ENCODE data around the gene PTTG1IP.
A peak's percentile ranks its signal among the peaks of the same experiment; 100 is the strongest.

Gene PTTG1IP

DNA sequence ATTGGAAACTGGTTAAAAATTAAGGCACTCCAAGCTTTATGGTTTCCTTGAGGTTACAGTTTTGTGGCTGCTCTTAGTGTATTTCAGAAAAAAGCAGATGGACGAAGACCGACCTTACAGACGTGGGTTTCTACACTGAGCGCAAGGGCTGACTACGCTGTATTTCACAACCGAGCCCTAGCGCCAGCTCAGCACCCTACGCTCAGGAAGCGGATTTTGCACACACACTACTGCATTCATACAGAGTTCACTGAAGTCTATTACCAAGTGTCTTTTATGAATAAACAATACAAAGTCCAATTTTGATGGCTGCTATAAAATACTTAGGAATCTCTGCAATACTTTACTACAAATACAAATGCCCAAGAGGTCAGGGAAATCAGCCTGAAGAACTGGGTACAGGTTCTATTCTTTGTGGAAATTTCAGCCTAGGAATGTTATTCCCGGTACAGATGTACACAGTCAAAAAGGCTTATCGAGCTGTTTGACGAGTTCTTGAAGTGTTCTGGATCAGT, 23.8 kb downstream of the PTTG1IP start:
- H2AK5ac ChIP-seq (ENCODE audit: low read depth, low read length), result no peak overlapping the region
- H4K91ac ChIP-seq (ENCODE audit: low read depth, low read length, poor library complexity), result no peak overlapping the region
- no peak overlapping the region for H3K4ac ChIP-seq (ENCODE audit: low read length)
- no peak overlapping the region for H4K8ac ChIP-seq (ENCODE audit: low read depth, low read length)
- H3K27me3 ChIP-seq (ENCODE audit: control insufficient read depth in 3 of 3, insufficient read depth in 3 of 3, low read depth in 1 of 3, low read length in 3 of 3), result no peaks in the 10 kb centered on the region
- H2BK5ac ChIP-seq (ENCODE audit: low read length), result no peak overlapping the region
- H3K4me3 ChIP-seq (ENCODE audit: low read length in 2 of 2), result no peak overlapping the region
- peaks cover 0 to 7% of the 10 kb centered on the region in 2 donors for H3K4me1 ChIP-seq (ENCODE audit: control insufficient read depth in 2 of 2, insufficient read depth in 1 of 2, low read depth in 1 of 2, low read length in 2 of 2)
- no peak overlapping the region for H3K9ac ChIP-seq (ENCODE audit: low read depth, low read length, poor library complexity)
- no peak overlapping the region for H2AFZ ChIP-seq (ENCODE audit: low read length)
- no peak overlapping the region for H3K27ac ChIP-seq (replicated peaks; ENCODE audit: low read length)
- H3K14ac ChIP-seq (ENCODE audit: low read length), result no peak overlapping the region
- no peak overlapping the region for H3K23ac ChIP-seq (ENCODE audit: low read depth, low read length, poor library complexity)
- H3K18ac ChIP-seq (ENCODE audit: low read length), result no peak overlapping the region
- peaks cover 8% of the 10 kb centered on the region for H3K79me1 ChIP-seq (ENCODE audit: low read depth, low read length)
- no peak overlapping the region for H3K4me2 ChIP-seq (ENCODE audit: insufficient read depth, low read length, poor library complexity, severe bottlenecking)
- no peak for DNase-seq (ENCODE audit: low spot score)
- WGBS, 2 donors (ENCODE audit: extremely low coverage in 2 of 2, insufficient read length in 2 of 2, insufficient replicate concordance in 1 of 2), result no CpG with 5 or more reads among the region's 12 CpGs
- H2BK12ac ChIP-seq (ENCODE audit: low read length), result no peak overlapping the region
- H2BK15ac ChIP-seq (ENCODE audit: low read length), result no peak overlapping the region
- H3K9me3 ChIP-seq (replicated peaks in 1 of 2; ENCODE audit: control insufficient read depth in 2 of 2, insufficient read depth in 1 of 2, low read depth in 1 of 2, low read length in 2 of 2), result no peaks in the 10 kb centered on the region
- H2BK120ac ChIP-seq (ENCODE audit: low read depth, low read length), result no peak overlapping the region
- H3K36me3 ChIP-seq (replicated peaks in 1 of 2; ENCODE audit: control insufficient read depth in 2 of 2, insufficient read depth in 2 of 2, low read length in 2 of 2), result peaks cover 37 to 57% of the 10 kb centered on the region in 2 donors

DNA sequence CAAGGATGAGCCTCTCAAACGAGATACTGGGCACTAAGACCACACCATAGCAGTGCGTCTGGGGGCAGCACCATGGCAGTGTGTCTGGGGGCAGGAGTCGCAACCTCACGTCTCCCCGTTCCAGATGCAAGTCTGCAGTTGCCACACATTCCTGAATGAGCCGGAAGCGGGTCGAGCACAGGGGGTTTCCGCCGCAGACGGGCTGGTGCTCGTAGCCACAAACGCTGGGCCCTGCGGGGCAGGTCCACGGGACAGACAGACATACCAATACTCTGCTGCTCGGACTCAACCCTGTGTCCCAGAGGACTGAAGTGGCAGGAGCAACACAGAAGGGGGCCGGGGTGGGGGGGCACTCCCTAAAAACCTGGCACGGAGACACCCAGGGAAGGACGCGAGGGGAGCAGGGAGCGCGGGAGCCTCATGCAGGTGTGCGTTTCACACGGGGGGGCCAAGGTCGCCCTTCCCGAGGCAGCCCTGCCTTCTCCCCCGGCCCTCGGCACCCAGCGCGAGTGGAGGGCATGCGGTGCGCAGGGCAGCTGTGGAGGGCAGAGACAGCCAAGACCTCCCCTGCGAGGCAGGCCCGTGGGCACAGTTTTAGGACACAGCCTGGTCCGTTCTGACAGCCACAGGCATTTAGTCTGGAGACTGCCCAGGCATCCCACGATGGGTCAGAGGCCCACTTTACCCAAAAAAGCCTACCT, 24.5 kb downstream of the PTTG1IP start:
- Histone ChIP-seq H3K4me3 (ENCODE audit: low read length in 2 of 2) (no peak overlapping the region), H3K14ac (ENCODE audit: low read length) (no peak overlapping the region), H3K23ac (ENCODE audit: low read depth, low read length, poor library complexity) (peak overlapping the region; percentile 96), H2BK12ac (ENCODE audit: low read length) (no peak overlapping the region), H4K8ac (ENCODE audit: low read depth, low read length) (no peak overlapping the region), H4K91ac (ENCODE audit: low read depth, low read length, poor library complexity) (no peak overlapping the region), H3K18ac (ENCODE audit: low read length) (peak overlapping the region; percentile 0), H3K9ac (ENCODE audit: low read depth, low read length, poor library complexity) (peak overlapping the region; percentile 24), H3K27ac (replicated peaks; ENCODE audit: low read length) (no peak overlapping the region), H2BK15ac (ENCODE audit: low read length) (no peak overlapping the region), H2BK5ac (ENCODE audit: low read length) (no peak overlapping the region), H3K27me3 (ENCODE audit: control insufficient read depth in 3 of 3, insufficient read depth in 3 of 3, low read depth in 1 of 3, low read length in 3 of 3) (no peaks in the 10 kb centered on the region), H2AFZ (ENCODE audit: low read length) (no peak overlapping the region), H2BK120ac (ENCODE audit: low read depth, low read length) (no peak overlapping the region), H3K9me3 (replicated peaks in 1 of 2; ENCODE audit: control insufficient read depth in 2 of 2, insufficient read depth in 1 of 2, low read depth in 1 of 2, low read length in 2 of 2) (no peaks in the 10 kb centered on the region), H3K4me2 (ENCODE audit: insufficient read depth, low read length, poor library complexity, severe bottlenecking) (no peak overlapping the region), H3K79me1 (ENCODE audit: low read depth, low read length) (peaks cover 8% of the 10 kb centered on the region), H3K36me3 (replicated peaks in 1 of 2; ENCODE audit: control insufficient read depth in 2 of 2, insufficient read depth in 2 of 2, low read length in 2 of 2) (peaks cover 32 to 50% of the 10 kb centered on the region in 2 donors), H3K4me1 (ENCODE audit: control insufficient read depth in 2 of 2, insufficient read depth in 1 of 2, low read depth in 1 of 2, low read length in 2 of 2) (peaks cover 0 to 9% of the 10 kb centered on the region in 2 donors), H3K4ac (ENCODE audit: low read length) (no peak overlapping the region), H2AK5ac (ENCODE audit: low read depth, low read length) (no peak overlapping the region)
- no peak for DNase-seq (ENCODE audit: low spot score)
- WGBS, 2 donors (ENCODE audit: extremely low coverage in 2 of 2, insufficient read length in 2 of 2, insufficient replicate concordance in 1 of 2), result no CpG with 5 or more reads among the region's 36 CpGs

DNA sequence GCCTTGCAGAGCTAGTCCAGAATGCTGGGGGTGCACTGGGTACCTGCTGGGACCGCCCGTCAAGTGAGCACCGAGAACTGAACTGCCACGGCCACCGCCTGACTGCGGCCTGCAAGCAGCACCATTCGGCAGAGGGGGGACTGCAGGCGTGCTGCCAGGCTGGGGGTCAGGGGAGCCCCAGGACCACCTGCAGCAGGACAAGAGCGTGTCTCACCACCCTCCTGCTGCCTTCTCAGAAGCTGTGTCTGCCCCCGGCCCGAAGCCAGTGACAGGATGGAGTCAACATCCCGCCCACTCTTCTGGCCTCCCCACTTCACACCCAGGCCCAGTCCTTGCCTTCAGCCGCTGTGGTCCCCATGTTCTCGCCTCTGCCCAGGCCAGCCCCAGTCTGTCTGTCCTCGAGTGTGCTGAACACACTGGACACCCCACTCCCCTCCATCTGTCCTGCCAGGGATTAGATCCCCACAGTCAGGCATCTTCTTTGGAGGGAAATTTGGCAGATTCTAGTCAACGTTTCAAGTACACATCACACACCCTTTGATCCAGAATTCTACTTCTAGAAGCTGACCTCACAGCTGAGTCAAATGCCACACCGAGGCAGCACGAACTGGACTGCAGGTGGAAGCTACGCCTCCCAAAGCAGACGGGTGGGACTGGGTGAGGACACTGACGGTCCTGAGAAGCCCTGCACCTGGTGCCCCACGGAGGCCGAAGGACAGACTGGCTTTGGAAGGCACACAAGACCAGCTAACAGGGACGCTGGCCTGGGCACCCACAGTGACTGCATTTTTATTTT, 26.0 kb downstream of the PTTG1IP start:
- no CpG with 5 or more reads among the region's 24 CpGs for WGBS, 2 donors (ENCODE audit: extremely low coverage in 2 of 2, insufficient read length in 2 of 2, insufficient replicate concordance in 1 of 2)
- Histone ChIP-seq H3K27ac (replicated peaks; ENCODE audit: low read length) (no peak overlapping the region), H3K9me3 (replicated peaks in 1 of 2; ENCODE audit: control insufficient read depth in 2 of 2, insufficient read depth in 1 of 2, low read depth in 1 of 2, low read length in 2 of 2) (no peaks in the 10 kb centered on the region), H3K4ac (ENCODE audit: low read length) (no peak overlapping the region), H3K4me1 (ENCODE audit: control insufficient read depth in 2 of 2, insufficient read depth in 1 of 2, low read depth in 1 of 2, low read length in 2 of 2) (peaks cover 0 to 9% of the 10 kb centered on the region in 2 donors), H4K91ac (ENCODE audit: low read depth, low read length, poor library complexity) (peak overlapping the region; percentile 26), H2AK5ac (ENCODE audit: low read depth, low read length) (peak overlapping the region; percentile 6), H2BK120ac (ENCODE audit: low read depth, low read length) (no peak overlapping the region), H3K4me2 (ENCODE audit: insufficient read depth, low read length, poor library complexity, severe bottlenecking) (no peak overlapping the region), H2BK5ac (ENCODE audit: low read length) (no peak overlapping the region), H2BK15ac (ENCODE audit: low read length) (no peak overlapping the region), H2BK12ac (ENCODE audit: low read length) (no peak overlapping the region), H3K23ac (ENCODE audit: low read depth, low read length, poor library complexity) (peak overlapping the region; percentile 75), H3K14ac (ENCODE audit: low read length) (no peak overlapping the region), H3K18ac (ENCODE audit: low read length) (peak overlapping the region; percentile 15), H2AFZ (ENCODE audit: low read length) (no peak overlapping the region), H4K8ac (ENCODE audit: low read depth, low read length) (no peak overlapping the region), H3K79me1 (ENCODE audit: low read depth, low read length) (no peaks in the 10 kb centered on the region), H3K9ac (ENCODE audit: low read depth, low read length, poor library complexity) (peak overlapping the region; percentile 27), H3K27me3 (ENCODE audit: control insufficient read depth in 3 of 3, insufficient read depth in 3 of 3, low read depth in 1 of 3, low read length in 3 of 3) (no peaks in the 10 kb centered on the region), H3K4me3 (ENCODE audit: low read length in 2 of 2) (no peak overlapping the region), H3K36me3 (replicated peaks in 1 of 2; ENCODE audit: control insufficient read depth in 2 of 2, insufficient read depth in 2 of 2, low read length in 2 of 2) (peaks cover 24 to 38% of the 10 kb centered on the region in 2 donors)
- DNase-seq (ENCODE audit: low spot score), result no peak

All from neuronal stem cell (in vitro differentiated cells).